Bronchial epithelial cell (primary cell): ENCODE measurements around the gene AHDC1. TPM values are rescaled to one million over a fixed set of nuclear protein-coding genes. Genes with fewer than 3 reads are reported as not detected.
A peak's percentile ranks its signal among the peaks of the same experiment; 100 is the strongest.
"Not testable (repeated sequence)": the region's sequence is repeated elsewhere in the genome, so short reads cannot be mapped to it uniquely, and the experiment has no call there.

Experiments
- DNase-seq: peaks from one replicate; pipeline ENCODE4 v3.0.0-alpha.2; 2010; ENCODE audit warnings: low read depth
- FAIRE-seq: peaks from 2 replicates; lab custom pipeline; 2011; peaks lifted over from hg19 to GRCh38; lab: Jason Lieb, UNC
- H3K27me3 ChIP-seq: 2 replicates; pipeline ENCODE4 v1.5.1; 2011; ENCODE audit warnings: low read length; ENCODE audit not compliant: control insufficient read depth, insufficient read depth
- H3K36me3 ChIP-seq: 2 replicates; pipeline ENCODE4 v1.5.1; 2011; ENCODE audit warnings: low read length; ENCODE audit not compliant: control insufficient read depth, insufficient read depth
- H3K4me3 ChIP-seq: 2 replicates; pipeline ENCODE4 v1.5.1; 2011; ENCODE audit warnings: mild to moderate bottlenecking, low read depth, low read length, control low read depth
- CTCF ChIP-seq: IDR thresholded peaks from 2 replicates; pipeline ENCODE4 v1.5.1; 2011; ENCODE audit warnings: mild to moderate bottlenecking, moderate library complexity, low read length, control low read depth, inconsistent platforms; ENCODE audit not compliant: insufficient read depth, severe bottlenecking
- total RNA-seq: library from RNA; depleted of rRNA; stranded (reverse); fragments of >200 nt; gene quantifications from 2 replicates; pipeline ENCODE4 v1.2.1, GENCODE V29; 2014

Gene AHDC1
- total RNA-seq, 1 donor from 2014 or later, result 5.0 TPM

- H3K4me3 ChIP-seq, result no peak overlapping the region
- no peaks in the 10 kb centered on the region for H3K27me3 ChIP-seq
- DNase-seq (no peak), FAIRE-seq (no peak)
- TF ChIP-seq CTCF, result no peak
- H3K36me3 ChIP-seq, result no peaks in the 10 kb centered on the region
Observed at GRCh38 chr1:27623327-27624212, 19.6 kb upstream of the AHDC1 start.

- Histone ChIP-seq H3K36me3 (no peaks in the 10 kb centered on the region), H3K4me3 (no peak overlapping the region), H3K27me3 (no peaks in the 10 kb centered on the region)
- FAIRE-seq, result no peak
- TF ChIP-seq CTCF, result no peak
- DNase-seq, result no peak
Observed at GRCh38 chr1:27622828-27623227, 18.9 kb upstream of the AHDC1 start.

- Histone ChIP-seq H3K27me3 (no peaks in the 10 kb centered on the region), H3K4me3 (no peak overlapping the region), H3K36me3 (no peaks in the 10 kb centered on the region)
- DNase-seq, result peak; percentile 79
- no peak for FAIRE-seq
- no peak for TF ChIP-seq CTCF
Observed at GRCh38 chr1:27621051-27621920, 17.3 kb upstream of the AHDC1 start.

GRCh38 chr1:27619782-27620438, 16.0 kb upstream of the AHDC1 start:
- FAIRE-seq, DNase-seq, H3K4me3 ChIP-seq, H3K27me3 ChIP-seq, H3K36me3 ChIP-seq: not testable (repeated sequence)

- DNase-seq (no peak), FAIRE-seq (no peak)
- Histone ChIP-seq H3K4me3 (no peak overlapping the region), H3K36me3 (no peaks in the 10 kb centered on the region), H3K27me3 (no peaks in the 10 kb centered on the region)
- TF ChIP-seq CTCF, result no peak
Observed at GRCh38 chr1:27618341-27619082, 14.6 kb upstream of the AHDC1 start.
